Pancreas (tissue), 10 donors: ENCODE results near the gene FRMPD2. TPM values are rescaled to one million over a fixed set of nuclear protein-coding genes. Genes with fewer than 3 reads are reported as not detected.

Source experiments
- ATAC-seq, 4 donors: fragments of 200-7000 bp; cut with Tn5 transposase; one replicate each; pipeline versions ENCODE4 v1.8.0 to v1.9.1; 2020; ENCODE audit warnings: mild to moderate bottlenecking in 4 of 4, moderate library complexity in 4 of 4
- DNase-seq, 6 donors: peaks; one replicate each; pipeline ENCODE4 v3.0.0-alpha.2; 2020
- FAIRE-seq: peaks from 2 replicates; lab custom pipeline; 2012; peaks lifted over from hg19 to GRCh38; lab: Jason Lieb, UNC
- H3K27ac ChIP-seq, 4 donors: fragments of 200-600 bp; sonication (generic); 1 replicate in 3 of 4; 2 replicates in 1 of 4; pipeline versions ENCODE4 v1.5.0 to v1.8.0; 2020
- H3K27me3 ChIP-seq, 4 donors: fragments of 200-600 bp; one replicate each; pipeline ENCODE4 v1.8.0; 2021
- H3K36me3 ChIP-seq, 3 donors: fragments of 200-600 bp; sonication (generic) in 1 of 3; one replicate each; pipeline versions ENCODE4 v1.5.0 to v1.8.0; 2020 to 2021
- H3K4me1 ChIP-seq, 3 donors: fragments of 200-600 bp; one replicate each; pipeline ENCODE4 v1.8.0; 2021
- H3K4me3 ChIP-seq, 4 donors: fragments of 200-600 bp; sonication (generic) in 2 of 4; one replicate each; pipeline versions ENCODE4 v1.5.0 to v1.8.0; 2020 to 2021
- H3K9me3 ChIP-seq, 4 donors: fragments of 200-600 bp; one replicate each; pipeline ENCODE4 v1.8.0; 2021
- CTCF ChIP-seq, 4 donors: fragments of 200-600 bp; sonication (generic) in 3 of 4; IDR thresholded peaks; one replicate each; pipeline versions ENCODE4 v1.5.0 to v1.8.0; 2021; ENCODE audit warnings: antibody characterized with exemption in 4 of 4
- WGBS, 2 donors: extraction: QIAGEN DNeasy Blood & Tissue Kit; methylation state at CpG; one replicate each; pipeline ENCODE4 v1.1.7; 2013; 5-methylcytosine and 5-hydroxymethylcytosine counted together
- intact Hi-C, 3 donors: fragments of 100-400 bp; cut with DNase I; formaldehyde crosslinking; loops; one replicate each; pipeline versions ENCODE4 v1.11.1 to v1.14.2; 2022
- polyA plus RNA-seq, 2 donors: library from polyadenylated mRNA; stranded (reverse); fragments of 200-250 nt; gene quantifications; one replicate each; pipeline ENCODE4 v1.2.3, GENCODE V29; 2013
- total RNA-seq, 6 donors: library from RNA; stranded (reverse); fragmentation: NEBNext Ultra II Directional in 4 of 6; extraction: Animal tissue kit (Norgen Biotek cat#: 25700) in 4 of 6; gene quantifications; one replicate each; pipeline versions ENCODE4 v1.2.1 to v1.2.4, GENCODE V29; 2021 to 2023
- donor health status: healthy with polysubstance abuse.
- donor health status: DM: no; HTN: no; CAD: no; lungs with moderate emphysema.
- donor health status: DM: no; HTN: no; CAD: no.
- donor health status: control.
- donor health status: control.
- donor health status: Bipolar disorder and iron deficiency.
- donor health status: DM: yes; HTN: yes; CAD: no.
- donor health status: DM: no; HTN: no; CAD: no.
- donor health status: DM: no; HTN: no; CAD: no.
- donor health status: DM: yes; HTN: yes; CAD: no.

FRMPD2 gene
- under 1 TPM; 0.13 to 0.47 (median 0.24) TPM for total RNA-seq
- polyA plus RNA-seq: under 1 TPM; 0.08 to 0.28 TPM

- intact Hi-C loops: no loop called here
- Histone ChIP-seq H3K9me3 (no peaks in the 10 kb centered on the region), H3K27me3 (no peaks in the 10 kb centered on the region), H3K36me3 (no peaks in the 10 kb centered on the region), H3K4me1 (no peaks in the 10 kb centered on the region), H3K27ac (no peak within 1 kb of the TSS), H3K4me3 (no peak within 1 kb of the TSS)
- ATAC-seq (no peak), FAIRE-seq (no peak), DNase-seq (no peak)
- no peak for TF ChIP-seq CTCF (IDR thresholded peaks at IDR 0.05)
- 72 to 79% methylated on average over 8 of the region's 8 CpGs for WGBS, 2 donors
Observed at GRCh38 chr10:48274636-48275035, at the start of gene FRMPD2. Gene FRMPD2 (minus strand): TSS chr10:48274696. CDS start chr10:48274567, 129 bp downstream.

- Histone ChIP-seq H3K9me3 (no peaks in the 10 kb centered on the region), H3K36me3 (no peaks in the 10 kb centered on the region), H3K27me3 (no peaks in the 10 kb centered on the region), H3K4me1 (peaks cover 0 to 8% (median 5%) of the 10 kb centered on the region in 3 donors), H3K27ac (no peak overlapping the region), H3K4me3 (no peak overlapping the region)
- DNase-seq (no peak), FAIRE-seq (no peak), ATAC-seq (no peak)
- no peak for TF ChIP-seq CTCF (IDR thresholded peaks at IDR 0.05)
- 98% methylated on average over 3 of the region's 3 CpGs for WGBS, 2 donors
- intact Hi-C loops: no loop called here
Observed at GRCh38 chr10:48322017-48322416, 47.5 kb upstream of the FRMPD2 start.

GRCh38 chr10:48317321-48317990, 43.0 kb upstream of the FRMPD2 start:
- Histone ChIP-seq H3K36me3 (no peaks in the 10 kb centered on the region), H3K27ac (no peak overlapping the region), H3K27me3 (no peaks in the 10 kb centered on the region), H3K9me3 (no peaks in the 10 kb centered on the region), H3K4me3 (no peak overlapping the region), H3K4me1 (peaks cover 0 to 8% (median 5%) of the 10 kb centered on the region in 3 donors)
- FAIRE-seq (no peak), DNase-seq (no peak), ATAC-seq (peak in 1 of 4 donors; percentile 25)
- intact Hi-C loops: no loop called here
- no peak for TF ChIP-seq CTCF (IDR thresholded peaks at IDR 0.05)
- WGBS, 2 donors: 62 to 72% methylated on average over 8 of the region's 8 CpGs

- Histone ChIP-seq H3K36me3 (no peaks in the 10 kb centered on the region), H3K27ac (no peak overlapping the region), H3K27me3 (no peaks in the 10 kb centered on the region), H3K9me3 (no peaks in the 10 kb centered on the region), H3K4me1 (peaks cover 0 to 8% (median 5%) of the 10 kb centered on the region in 3 donors), H3K4me3 (no peak overlapping the region)
- ATAC-seq (peak in 1 of 4 donors; percentile 14), DNase-seq (no peak), FAIRE-seq (no peak)
- no peak for TF ChIP-seq CTCF (IDR thresholded peaks at IDR 0.05)
- intact Hi-C loops: no loop called here
- WGBS, 2 donors: 74 to 78% methylated on average over 4 of the region's 4 CpGs
Observed at GRCh38 chr10:48316236-48316635, 41.7 kb upstream of the FRMPD2 start.

- Histone ChIP-seq H3K36me3 (no peaks in the 10 kb centered on the region), H3K27ac (no peak overlapping the region), H3K9me3 (no peaks in the 10 kb centered on the region), H3K27me3 (no peaks in the 10 kb centered on the region), H3K4me1 (peaks cover 0 to 8% (median 5%) of the 10 kb centered on the region in 3 donors), H3K4me3 (no peak overlapping the region)
- no peak for FAIRE-seq
- no peak for TF ChIP-seq CTCF (IDR thresholded peaks at IDR 0.05)
- WGBS, 2 donors: 92 to 100% methylated on average over 2 of the region's 2 CpGs
- no peak for ATAC-seq
- DNase-seq: no peak
- intact Hi-C loops: no loop called here
Observed at GRCh38 chr10:48314107-48314506, 39.6 kb upstream of the FRMPD2 start.
